DMS53 treated with DMSO at 0.1 percent for 48 hours (cell line): ENCODE data around the gene TSSC4.

Experiments used
- DNase-seq: peaks from one replicate; lab custom pipeline; 2025; ENCODE audit not compliant: unreplicated experiment; lab: John Stamatoyannopoulos, UW

Gene TSSC4

GRCh38 chr11:2368851-2369180 lies 31.7 kb upstream of the TSSC4 start:
- no peak for DNase-seq

GRCh38 chr11:2369320-2369719 lies 31.2 kb upstream of the TSSC4 start:
- no peak for DNase-seq

GRCh38 chr11:2369896-2370295 lies 30.7 kb upstream of the TSSC4 start:
- DNase-seq: no peak

DNA sequence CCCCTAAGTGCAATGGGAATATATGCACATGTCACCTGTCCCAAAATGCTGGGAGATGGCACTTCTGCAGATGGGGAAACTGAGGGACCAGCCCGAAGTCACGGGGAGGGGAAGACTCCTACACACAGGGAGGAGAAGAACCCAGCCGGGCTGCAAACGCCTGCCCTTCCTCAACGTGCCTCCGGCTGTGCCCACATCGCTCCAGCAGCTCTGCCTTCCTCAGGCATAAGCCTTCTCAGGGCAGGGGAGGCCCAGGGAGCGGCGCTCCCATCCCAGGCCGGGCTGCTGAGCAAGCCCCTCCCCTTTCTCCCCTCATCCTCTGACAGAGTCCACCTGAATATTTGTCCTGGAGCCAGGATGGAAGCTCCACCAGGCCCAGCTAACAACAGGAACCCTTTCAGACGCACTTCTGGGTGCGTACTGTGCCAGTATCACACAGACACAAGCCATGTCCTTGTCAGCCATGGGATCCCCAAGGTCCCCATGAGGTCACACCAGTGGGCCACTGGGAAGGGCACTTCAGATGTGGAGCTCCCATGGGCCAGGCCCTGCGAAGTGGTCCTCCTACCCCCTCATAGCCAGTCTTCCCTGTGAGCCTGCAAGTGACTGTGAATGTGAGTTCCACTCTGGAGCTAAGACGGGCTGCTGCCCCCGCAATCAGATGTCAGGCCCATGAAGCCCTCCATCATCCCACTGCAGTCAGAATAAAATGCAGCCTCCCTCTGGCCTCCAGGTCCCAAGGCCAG lies 25.9 kb upstream of the TSSC4 start:
- no peak for DNase-seq

DNA sequence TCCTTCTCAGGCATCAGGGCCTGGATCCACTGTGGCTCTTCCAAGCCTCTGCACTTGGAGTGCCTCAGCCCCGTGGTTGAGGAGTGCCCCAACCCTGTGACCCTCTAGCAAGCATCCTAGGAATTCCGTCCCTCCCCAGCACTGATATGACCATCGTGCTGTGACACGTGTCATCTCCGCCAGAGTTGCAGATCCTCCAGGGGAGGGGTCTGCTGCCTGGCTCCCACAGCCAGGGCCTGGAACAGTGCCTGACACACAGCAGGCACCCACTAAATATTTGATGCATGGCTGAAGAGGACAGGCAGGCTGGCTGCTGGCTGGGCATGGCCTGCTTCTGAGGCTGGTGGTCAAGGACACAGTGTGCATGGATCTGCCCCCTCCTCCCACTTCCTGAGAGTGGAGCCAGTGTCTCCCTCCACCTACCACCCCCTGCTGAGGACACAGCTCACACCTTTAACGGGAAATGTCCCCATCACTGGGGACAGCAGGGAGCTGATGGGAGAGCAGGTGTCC lies 25.2 kb upstream of the TSSC4 start:
- no peak for DNase-seq

- no peak for DNase-seq
Observed at GRCh38 chr11:2375964-2376551, 24.5 kb upstream of the TSSC4 start.

- DNase-seq: no peak
Observed at GRCh38 chr11:2376751-2377451, 23.6 kb upstream of the TSSC4 start, which contains the start of gene CD81. CD81 (plus strand) TSS chr11:2377310; CDS start chr11:2377550, 240 bp downstream.

DNA sequence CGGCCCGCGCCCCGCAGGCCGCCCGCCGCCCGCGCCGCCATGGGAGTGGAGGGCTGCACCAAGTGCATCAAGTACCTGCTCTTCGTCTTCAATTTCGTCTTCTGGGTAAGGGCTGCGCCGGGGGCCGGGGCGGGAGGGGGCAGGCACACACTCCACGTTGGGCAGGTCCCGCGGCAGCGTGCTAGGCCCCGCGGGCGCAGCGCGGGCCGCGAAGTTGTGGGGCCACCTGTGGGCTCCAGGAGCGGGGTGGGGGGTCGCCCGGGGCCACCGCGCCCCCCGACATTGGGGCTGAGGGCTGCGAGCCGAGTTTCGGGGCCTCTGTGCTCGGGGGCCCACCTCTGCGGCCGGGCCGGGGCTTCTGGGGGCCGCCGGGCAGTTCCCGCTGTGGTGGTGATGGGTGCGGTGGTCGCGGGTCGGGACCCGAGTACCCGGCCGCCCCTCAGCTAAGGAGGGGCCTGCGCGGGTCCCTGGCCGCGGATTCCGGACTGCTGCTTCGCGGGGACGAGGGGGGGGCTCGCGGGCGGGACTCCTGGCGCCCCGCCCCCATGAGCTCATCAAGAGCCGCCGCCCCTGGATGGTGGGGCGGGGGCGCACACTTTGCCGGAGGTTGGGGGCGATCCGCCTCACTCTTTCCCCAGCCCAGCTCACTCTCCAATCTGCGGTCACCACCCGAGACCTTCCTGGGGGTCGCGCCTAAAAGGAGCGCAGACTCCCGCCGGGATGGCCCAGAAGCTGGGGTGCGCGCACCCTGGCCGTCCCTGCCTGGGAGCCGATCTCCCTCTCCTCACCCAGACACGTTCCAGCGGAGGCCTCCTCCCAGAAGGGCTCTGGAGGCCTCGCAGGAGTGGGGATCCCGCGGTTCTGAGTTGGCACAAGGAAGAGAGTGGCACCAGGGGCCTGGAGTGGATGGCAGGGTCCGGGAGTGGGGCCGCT lies 22.8 kb upstream of the TSSC4 start:
- no peak for DNase-seq

- DNase-seq: no peak
Observed at GRCh38 chr11:2378527-2379210, 21.9 kb upstream of the TSSC4 start.

DNA sequence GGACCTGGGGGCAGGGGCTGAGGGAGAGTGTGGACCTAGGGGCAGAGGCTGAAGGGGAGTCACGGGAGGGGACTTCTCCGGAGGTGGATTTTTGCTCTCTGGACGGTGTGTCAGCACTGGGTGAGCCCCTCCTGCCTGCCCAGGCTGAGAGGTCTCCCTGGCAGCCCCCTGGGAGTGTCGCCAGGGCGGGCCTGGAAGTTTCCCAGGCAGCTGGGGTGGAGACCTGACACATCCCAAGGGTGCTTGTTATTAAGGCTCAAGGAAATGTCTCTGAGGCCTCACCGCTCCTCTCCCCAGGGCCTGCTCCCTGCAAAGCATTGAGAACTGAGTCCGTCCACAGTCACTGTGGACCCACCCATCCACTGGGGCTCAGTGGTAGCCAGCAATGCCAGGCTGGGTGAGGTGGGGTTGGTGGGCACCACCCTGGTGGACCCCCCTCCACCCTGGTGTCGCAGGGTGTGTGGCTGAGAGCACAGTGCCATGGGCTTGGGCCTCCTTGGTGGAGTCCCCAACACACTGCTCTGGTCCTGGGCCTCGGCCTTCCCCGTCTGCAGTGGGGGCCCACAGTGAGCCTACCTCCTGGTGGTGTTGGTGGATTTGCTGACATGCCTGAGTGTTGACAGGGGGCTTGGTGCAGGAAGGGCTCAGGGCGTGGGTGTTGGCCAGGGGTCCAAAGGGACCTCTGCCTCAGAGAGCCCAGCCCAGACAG lies 20.9 kb upstream of the TSSC4 start:
- no peak for DNase-seq

DNA sequence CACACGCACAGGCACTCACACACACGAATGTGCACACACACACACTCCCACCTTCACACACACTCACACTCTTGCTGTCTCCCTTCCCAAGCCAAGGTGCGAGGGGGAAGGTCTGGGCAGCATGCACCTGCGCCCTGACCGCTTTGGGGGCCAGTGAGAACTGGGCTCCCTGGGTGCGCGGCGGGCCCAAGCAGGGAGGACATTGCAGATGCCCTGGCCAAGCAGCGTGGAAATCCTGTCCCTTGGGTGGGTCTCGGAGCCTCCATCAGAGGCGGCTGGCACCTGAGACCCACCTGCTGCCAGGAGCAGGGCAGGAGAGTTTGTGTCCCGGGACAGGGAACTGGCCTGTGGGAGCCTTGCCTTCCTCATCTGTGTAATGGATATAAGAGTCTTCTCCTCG lies 20.2 kb upstream of the TSSC4 start:
- DNase-seq: no peak

- DNase-seq: no peak
Observed at GRCh38 chr11:2380807-2381350, 19.7 kb upstream of the TSSC4 start.

DNA sequence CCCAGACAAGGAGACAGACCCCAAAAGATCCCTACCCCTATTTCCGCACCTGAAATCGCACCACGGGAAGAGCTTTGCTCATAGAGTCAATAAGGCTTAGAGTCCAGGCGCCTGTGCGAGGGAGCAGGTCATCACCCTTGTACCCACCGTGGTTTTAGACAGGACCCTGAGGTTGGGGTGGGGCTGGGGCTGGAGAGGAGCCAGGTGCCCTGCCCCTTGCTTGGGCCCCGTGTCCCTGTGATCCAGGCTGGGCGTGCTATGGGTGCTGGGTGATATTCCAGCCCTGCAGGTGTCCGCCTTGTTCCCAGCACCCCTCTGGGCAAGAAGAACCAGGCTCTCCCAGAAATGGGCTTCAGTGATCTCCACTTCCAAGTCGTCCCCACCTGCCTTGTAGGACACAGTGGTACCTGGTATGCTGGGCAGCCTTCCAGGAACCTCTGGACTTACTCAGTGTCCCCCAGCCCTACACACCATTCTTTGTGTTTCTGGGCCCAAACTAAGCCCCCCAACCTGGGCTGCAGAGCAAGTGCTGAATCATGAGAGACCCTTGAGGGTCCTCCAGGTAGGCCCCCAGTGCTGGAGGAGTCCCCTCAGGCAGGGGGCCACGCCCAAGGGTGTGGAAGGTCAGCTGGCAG lies 18.9 kb upstream of the TSSC4 start:
- DNase-seq: no peak

DNA sequence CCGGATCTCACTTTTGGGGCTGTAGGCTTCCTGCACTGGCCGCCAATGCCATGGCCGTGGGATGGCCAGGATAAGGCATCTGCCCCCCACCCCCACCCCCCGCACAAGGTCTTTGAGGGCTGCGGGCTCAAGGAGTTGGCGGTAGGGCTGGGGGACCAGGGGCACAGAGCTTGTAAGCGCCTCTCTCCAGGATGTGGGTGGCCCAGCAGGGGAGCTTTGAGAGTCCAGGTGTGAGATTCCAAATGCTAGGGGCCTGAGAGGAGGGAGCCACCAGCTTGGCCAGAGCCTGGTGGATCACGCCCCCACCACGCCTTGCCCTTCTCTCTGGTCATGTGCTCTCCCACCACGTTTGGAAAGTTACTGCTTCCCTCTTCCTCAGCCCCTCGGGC lies 18.4 kb upstream of the TSSC4 start:
- no peak for DNase-seq

GRCh38 chr11:2382936-2383851 lies 17.4 kb upstream of the TSSC4 start:
- no peak for DNase-seq

DNA sequence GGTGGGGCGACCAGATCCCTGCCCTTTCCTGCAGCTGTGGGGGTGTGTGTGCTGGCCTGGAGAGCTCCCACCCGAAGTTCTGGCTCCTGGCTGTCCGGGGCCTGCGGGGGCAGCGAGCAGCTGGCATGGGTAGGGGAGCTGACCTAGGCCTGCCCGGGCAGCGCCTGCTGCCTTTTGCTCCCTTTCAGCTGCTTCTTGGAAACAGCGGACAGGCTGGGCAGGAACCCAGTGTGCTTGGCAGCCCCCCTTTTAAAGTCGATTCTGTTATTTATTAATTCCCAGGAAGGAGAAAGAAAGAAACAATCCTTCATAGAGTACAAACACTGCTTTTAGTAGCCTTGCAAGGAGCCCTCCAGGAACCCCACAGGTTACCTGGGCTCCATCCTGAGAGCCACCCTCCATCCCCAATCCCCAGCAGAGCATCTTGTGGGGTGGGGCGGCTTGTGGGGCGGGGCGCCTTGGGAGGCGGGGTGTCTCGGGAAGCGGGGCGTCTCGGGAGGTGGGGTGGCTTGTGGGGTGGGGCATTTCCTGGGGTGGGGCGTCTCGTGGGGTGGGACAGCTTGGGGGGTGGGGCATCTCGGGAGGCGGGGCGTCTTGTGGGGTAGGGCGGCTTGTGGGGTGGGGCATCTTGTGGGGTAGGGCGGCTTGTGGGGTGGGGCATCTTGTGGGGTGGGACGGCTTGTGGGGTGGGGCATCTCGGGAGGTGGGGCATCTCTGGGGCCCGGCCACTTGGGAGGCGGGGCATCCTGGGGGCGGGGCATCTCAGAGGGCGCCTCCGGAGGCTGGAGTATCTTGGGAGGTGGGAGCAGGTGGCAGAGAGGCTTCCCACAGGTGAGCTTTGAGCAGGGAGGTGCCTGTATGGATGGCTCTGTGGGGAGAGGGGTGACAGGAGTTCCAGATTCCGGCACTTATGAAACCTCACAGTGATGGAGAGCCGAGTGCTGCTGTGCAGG lies 16.4 kb upstream of the TSSC4 start:
- DNase-seq: no peak
